SU-DHL-6 (cell line): ENCODE results near the gene H19.

Experiments used
- H2AFZ ChIP-seq: fragments of 200-600 bp; sonication (generic); 2 replicates; pipeline ENCODE4 v1.6.1; 2014; ENCODE audit warnings: low read depth, mild to moderate bottlenecking, moderate library complexity, mixed read lengths, antibody characterized with exemption, low read length; ENCODE audit not compliant: severe bottlenecking
- H3F3A ChIP-seq: fragments of 200-600 bp; shearing (Covaris generic); 2 replicates; pipeline ENCODE4 v1.6.0; 2016; ENCODE audit warnings: antibody characterized with exemption, mild to moderate bottlenecking; ENCODE audit not compliant: insufficient read depth
- H3K27ac ChIP-seq: fragments of 200-600 bp; sonication (generic); 2 replicates; pipeline ENCODE4 v1.5.1; 2016; ENCODE audit warnings: low read depth, mild to moderate bottlenecking, low read length, moderate library complexity, mixed read lengths
- H3K27me3 ChIP-seq: fragments of 200-600 bp; sonication (generic), shearing (Covaris generic); 2 replicates; pipeline ENCODE4 v1.6.0; 2014; ENCODE audit warnings: mild to moderate bottlenecking, low read length
- H3K36me3 ChIP-seq: fragments of 200-600 bp; sonication (generic); 2 replicates; pipeline ENCODE4 v1.6.1; 2014; ENCODE audit warnings: mild to moderate bottlenecking, low read length, mixed read lengths
- H3K4me2 ChIP-seq: fragments of 300-600, 200-600 bp; shearing (Covaris generic), sonication (generic); 2 replicates; pipeline ENCODE4 v1.6.0; 2014; ENCODE audit warnings: low read length, low read depth, mild to moderate bottlenecking; ENCODE audit not compliant: poor library complexity, severe bottlenecking
- H3K4me3 ChIP-seq: fragments of 200-600 bp; sonication (generic); 2 replicates; pipeline ENCODE4 v1.5.1; 2014; ENCODE audit warnings: antibody characterized with exemption, low read length, mild to moderate bottlenecking, mixed read lengths; ENCODE audit not compliant: insufficient read depth, poor library complexity, severe bottlenecking
- H3K79me2 ChIP-seq: fragments of 200-600 bp; sonication (generic); 2 replicates; pipeline ENCODE4 v1.6.1; 2014; ENCODE audit warnings: mild to moderate bottlenecking, low read length, moderate library complexity; ENCODE audit not compliant: insufficient read depth
- H3K9ac ChIP-seq: fragments of 200-600 bp; sonication (generic); 2 replicates; pipeline ENCODE4 v1.7.0; 2014; ENCODE audit warnings: mild to moderate bottlenecking, low read length
- H3K9me2 ChIP-seq: fragments of 200-600 bp; sonication (generic); replicated peaks from 2 replicates; pipeline ENCODE4 v1.6.1; 2014; ENCODE audit warnings: low read length; ENCODE audit not compliant: insufficient read depth
- H3K9me3 ChIP-seq: fragments of 200-600 bp; sonication (generic); 2 replicates; pipeline ENCODE4 v1.6.1; 2014; ENCODE audit warnings: low read length, mixed read lengths; ENCODE audit not compliant: insufficient read depth
- H4K20me1 ChIP-seq: fragments of 200-600 bp; sonication (generic); 2 replicates; pipeline ENCODE4 v1.6.1; 2014; ENCODE audit warnings: low read depth, mild to moderate bottlenecking, antibody characterized with exemption, low read length, moderate library complexity, mixed read lengths
- CTCF ChIP-seq: fragments of 200-600 bp; sonication (generic); IDR thresholded peaks from one replicate; pipeline ENCODE4 v1.5.1; 2017; ENCODE audit warnings: antibody characterized with exemption, mild to moderate bottlenecking, low read length, moderate library complexity; ENCODE audit not compliant: insufficient read depth, poor library complexity, severe bottlenecking
- EZH2phosphoT487 ChIP-seq: fragments of 200-600 bp; sonication (generic), shearing (Covaris generic); conservative IDR thresholded peaks from 2 replicates; pipeline ENCODE4 v1.6.1; 2018; ENCODE audit warnings: mild to moderate bottlenecking, antibody characterized with exemption, low read length, moderate library complexity, mixed read lengths

H19 gene

GRCh38 chr11:2039198-2039759 is 41.6 kb upstream of the H19 start:
- TF ChIP-seq CTCF, result no peak
- no peak for TF ChIP-seq EZH2phosphoT487
- H3K4me3 ChIP-seq, result no peak overlapping the region
- no peaks in the 10 kb centered on the region for H3K9me2 ChIP-seq
- H3K9me3 ChIP-seq, result no peaks in the 10 kb centered on the region
- no peak overlapping the region for H3K9ac ChIP-seq
- H4K20me1 ChIP-seq, result no peaks in the 10 kb centered on the region
- no peaks in the 10 kb centered on the region for H3K36me3 ChIP-seq
- no peaks in the 10 kb centered on the region for H3K79me2 ChIP-seq
- H3F3A ChIP-seq, result no peaks in the 10 kb centered on the region
- no peak overlapping the region for H2AFZ ChIP-seq
- H3K4me2 ChIP-seq, result no peak overlapping the region
- H3K27me3 ChIP-seq, result no peaks in the 10 kb centered on the region
- H3K27ac ChIP-seq, result no peak overlapping the region

- Histone ChIP-seq H3K4me2 (no peak overlapping the region), H3K79me2 (no peaks in the 10 kb centered on the region), H3K9me2 (no peaks in the 10 kb centered on the region), H3F3A (no peaks in the 10 kb centered on the region), H3K4me3 (no peak overlapping the region), H3K9me3 (no peaks in the 10 kb centered on the region), H3K27ac (no peak overlapping the region), H3K36me3 (no peaks in the 10 kb centered on the region), H4K20me1 (no peaks in the 10 kb centered on the region), H3K9ac (no peak overlapping the region), H3K27me3 (no peaks in the 10 kb centered on the region), H2AFZ (no peak overlapping the region)
- TF ChIP-seq EZH2phosphoT487 (no peak), CTCF (no peak)
Observed at GRCh38 chr11:2036863-2037486, 39.3 kb upstream of the H19 start.

- H3K9ac ChIP-seq, result no peak overlapping the region
- H3K9me2 ChIP-seq, result no peaks in the 10 kb centered on the region
- H3F3A ChIP-seq, result no peaks in the 10 kb centered on the region
- no peaks in the 10 kb centered on the region for H3K36me3 ChIP-seq
- H2AFZ ChIP-seq, result no peak overlapping the region
- H3K27ac ChIP-seq, result no peak overlapping the region
- TF ChIP-seq CTCF, result no peak
- TF ChIP-seq EZH2phosphoT487, result no peak
- no peak overlapping the region for H3K4me3 ChIP-seq
- H4K20me1 ChIP-seq, result no peaks in the 10 kb centered on the region
- no peaks in the 10 kb centered on the region for H3K27me3 ChIP-seq
- H3K9me3 ChIP-seq, result no peaks in the 10 kb centered on the region
- no peak overlapping the region for H3K4me2 ChIP-seq
- no peaks in the 10 kb centered on the region for H3K79me2 ChIP-seq
Observed at GRCh38 chr11:2035382-2035781, 37.7 kb upstream of the H19 start.
